GM19328 (cell line): ENCODE results near the gene DAZAP2.
"Not testable (repeated sequence)": the region's sequence is repeated elsewhere in the genome, so short reads cannot be mapped to it uniquely, and the experiment has no call there.

Experiments
- ATAC-seq: cut with Tn5 transposase; IDR thresholded peaks from one replicate; pipeline ENCODE4 v1.9.1; 2021; ENCODE audit warnings: mild to moderate bottlenecking, moderate library complexity; ENCODE audit not compliant: unreplicated experiment

Gene DAZAP2

DNA sequence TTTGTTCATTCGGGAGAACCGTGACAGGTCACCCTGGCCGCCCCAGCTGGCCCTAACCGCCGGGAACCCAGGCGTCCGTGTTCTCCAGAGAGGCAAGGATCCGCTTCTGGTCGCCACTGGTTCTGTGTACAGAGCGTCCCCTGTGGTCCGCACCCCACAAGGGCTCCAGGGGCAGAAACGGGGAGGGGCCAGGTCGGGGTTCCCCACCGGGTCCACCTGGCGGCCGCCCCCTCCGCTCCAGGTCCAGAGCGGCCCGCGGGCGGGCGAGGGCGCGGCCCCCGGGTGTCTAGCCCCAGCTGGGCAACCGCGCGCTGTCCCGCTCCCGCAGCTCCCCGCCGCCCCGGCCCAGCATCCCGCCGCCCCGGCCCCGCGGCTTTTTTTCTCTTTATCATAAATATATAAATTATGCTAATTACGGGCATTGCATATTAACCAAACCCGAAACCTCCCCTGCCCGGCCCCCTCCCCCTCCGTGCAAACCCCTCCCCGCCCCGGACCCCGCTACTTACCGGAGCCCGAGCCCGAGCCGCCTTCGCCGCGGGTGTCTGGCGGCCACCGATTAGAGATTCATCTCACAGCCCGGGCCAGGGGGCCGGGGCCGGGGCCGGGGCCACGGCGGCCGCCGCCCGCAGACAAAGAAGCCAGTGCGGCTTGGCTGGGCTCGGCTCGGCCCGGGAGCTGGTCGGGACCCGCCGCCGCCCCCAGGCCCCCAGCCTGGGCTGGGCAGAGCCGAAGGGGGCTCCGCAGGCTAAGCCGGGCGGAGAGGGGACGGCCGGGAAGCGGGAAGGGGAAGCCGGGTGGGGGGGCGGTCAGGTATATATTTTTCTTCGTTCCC is 21.3 kb upstream of the DAZAP2 start:
- no peak for ATAC-seq

DNA sequence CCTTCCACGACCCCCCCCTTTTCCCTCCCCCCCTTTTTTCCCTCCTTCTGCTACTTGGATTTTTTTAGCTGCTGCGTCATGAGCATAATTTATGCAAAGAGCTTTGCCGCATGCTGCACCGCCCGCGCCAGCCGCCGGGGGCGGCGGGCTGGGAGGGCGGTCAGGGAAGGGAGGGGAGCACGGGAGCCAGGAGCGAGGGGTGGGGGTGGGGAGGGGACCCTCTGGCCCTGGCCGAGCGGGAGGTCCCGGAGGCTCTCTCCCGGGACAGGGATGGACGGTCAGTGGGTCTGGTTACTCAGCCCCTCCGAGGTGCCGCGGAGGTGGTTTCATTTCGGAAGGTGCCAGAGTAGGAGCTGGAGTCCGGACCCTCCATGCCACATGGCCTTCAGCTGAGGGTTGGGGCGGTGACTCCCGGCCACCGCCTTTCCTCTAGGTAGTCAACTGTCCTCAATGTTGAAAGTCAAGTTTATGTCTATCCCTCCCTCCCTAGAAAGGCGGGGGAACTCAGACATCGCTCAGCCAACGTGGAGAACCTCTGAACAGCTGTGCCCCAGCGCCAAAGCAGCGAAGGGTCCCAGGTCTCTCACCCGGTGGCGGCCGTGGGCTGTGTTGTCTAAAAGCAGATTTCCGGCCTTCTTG is 20.5 kb upstream of the DAZAP2 start, which contains the start of gene POU6F1:
Gene POU6F1 (minus strand): TSS at position 95 of the 639 bp plus-strand sequence. CDS start 11,226 bp downstream, outside the sequence.
- ATAC-seq: peak; percentile 67

DNA sequence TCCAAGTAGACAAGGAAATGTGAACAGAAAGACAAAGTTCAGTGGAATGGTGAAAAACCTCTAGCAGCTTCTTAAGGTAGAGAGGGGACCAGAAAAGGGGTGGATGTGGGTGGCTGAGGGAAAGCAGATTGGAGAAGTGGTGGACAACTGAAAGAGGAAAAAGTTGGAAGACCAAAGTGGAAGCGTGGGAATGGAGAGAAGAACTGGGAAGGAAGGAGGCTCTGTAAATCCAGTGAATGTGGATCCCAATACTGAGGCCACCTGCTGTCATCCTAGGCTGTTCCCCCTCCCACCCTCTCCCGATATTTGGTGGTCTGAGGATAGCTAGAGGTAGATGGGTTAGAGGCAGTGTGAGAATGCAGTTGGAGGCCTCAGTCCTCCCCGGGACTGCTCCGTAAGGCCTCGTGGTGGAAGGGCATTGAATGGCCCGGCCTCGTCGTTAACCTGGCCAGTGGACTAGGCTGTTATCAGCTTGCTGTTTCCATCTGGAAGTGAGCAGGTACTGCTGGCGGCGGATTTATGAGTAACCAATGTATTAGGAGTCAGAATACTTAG is 19.9 kb upstream of the DAZAP2 start:
- ATAC-seq: no peak

DNA sequence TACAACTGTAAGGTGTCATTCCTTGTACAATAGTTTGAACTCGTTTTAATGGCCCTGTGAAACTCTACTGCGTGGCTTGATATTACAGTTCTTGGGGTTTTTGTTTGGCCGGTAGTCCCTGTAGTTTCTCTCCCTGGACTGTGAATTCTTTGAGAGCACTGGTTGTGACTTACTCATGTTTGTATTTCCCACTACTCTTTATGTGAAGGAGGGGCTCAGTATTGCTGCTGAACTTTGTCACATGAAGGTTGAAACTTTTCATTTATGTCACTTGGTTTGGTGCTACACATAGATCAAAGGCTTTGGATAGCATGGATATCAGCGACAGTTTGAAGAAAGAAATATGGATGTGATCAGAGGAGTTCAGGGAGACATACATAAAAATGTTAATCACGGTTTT is 19.3 kb upstream of the DAZAP2 start:
- ATAC-seq: no peak

DNA sequence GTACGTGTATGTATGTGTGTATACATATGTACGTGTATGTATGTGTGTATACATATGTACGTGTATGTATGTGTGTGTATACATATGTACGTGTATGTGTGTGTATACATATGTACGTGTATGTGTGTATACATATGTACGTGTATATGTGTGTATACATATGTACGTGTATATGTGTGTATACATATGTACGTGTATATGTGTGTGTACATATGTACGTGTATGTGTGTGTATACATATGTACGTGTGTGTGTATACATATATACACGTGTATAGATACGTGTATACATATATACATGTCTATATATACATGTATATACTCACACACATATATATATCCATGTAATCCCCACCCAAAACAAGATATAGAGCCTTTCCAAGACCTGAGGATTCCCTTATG is 18.8 kb upstream of the DAZAP2 start:
- ATAC-seq: not testable (repeated sequence)

DNA sequence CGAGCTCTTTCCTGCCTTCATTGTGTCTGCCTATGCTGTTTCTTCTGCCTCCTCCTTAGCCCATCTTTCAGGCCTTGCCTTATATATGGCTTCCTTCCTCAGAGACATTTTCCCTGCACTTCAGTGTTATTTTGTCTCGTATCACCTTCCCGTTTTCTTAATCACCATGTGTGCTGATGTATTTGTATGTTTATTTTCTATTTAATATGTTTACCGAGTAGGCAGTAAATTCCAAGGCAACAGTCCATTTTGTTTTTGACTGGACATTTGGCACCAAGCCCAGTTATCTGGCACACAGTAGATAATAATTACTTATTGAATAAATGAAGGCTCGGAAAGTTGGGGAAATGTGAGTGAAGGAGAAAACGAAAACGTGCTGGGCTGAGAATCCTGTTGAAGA is 16.2 kb upstream of the DAZAP2 start:
- no peak for ATAC-seq

DNA sequence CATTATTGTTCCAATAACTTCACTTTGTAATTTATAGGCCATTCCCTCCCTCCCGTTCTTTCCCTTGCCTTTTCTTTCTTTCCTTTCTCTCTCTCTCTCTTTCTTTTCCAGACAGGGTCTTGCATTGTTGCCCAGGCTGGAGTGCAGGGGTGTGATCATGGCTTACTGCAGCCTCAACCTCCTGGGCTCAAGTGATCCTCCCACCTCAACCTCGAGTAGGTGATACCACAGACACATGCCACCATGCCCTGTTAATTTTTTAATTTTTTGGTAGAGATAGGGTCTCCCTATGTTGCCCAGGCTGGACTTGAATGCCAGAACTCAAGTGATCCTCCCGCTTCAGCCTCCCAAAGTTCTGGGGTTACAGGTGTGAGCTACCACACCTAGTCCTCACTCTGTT is 14.0 kb upstream of the DAZAP2 start:
- ATAC-seq: no peak

DNA sequence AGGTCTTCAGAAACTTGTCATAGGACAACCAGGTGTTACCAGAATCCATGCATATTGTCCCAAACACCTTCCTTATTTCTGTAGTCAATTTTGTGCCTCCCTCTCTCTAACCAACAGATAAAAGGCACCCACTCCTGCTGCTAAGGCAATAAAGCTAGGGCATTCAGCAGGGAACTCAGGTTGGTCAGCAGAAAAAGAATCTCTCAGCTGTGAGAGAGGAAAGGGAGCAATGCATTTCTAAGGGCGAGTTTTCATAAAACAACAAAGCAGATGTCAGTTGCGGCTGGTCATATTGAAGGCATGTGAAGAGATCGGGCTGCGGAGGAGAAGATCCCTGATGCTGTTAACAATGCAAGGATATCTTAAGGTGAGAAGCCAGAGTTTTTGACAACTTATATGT is 13.4 kb upstream of the DAZAP2 start:
- no peak for ATAC-seq

DNA sequence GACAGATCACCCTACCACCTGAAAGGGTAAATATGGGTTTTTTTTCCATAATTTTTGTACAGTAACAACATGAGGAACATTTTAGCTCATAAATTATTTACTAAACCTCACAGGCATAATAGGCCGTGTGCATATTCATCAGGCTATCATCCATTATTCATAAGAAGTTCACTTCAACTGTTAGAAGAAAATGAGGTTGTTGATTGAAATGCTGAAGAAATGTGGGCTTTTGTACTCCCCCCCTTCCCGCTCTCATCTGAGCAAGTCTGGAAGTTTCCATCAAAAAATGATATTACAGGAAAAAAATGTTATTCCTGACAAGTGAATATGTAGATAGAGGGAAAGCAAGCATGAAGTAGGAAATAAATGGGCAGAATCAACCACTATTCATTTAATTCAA is 12.9 kb upstream of the DAZAP2 start:
- no peak for ATAC-seq

DNA sequence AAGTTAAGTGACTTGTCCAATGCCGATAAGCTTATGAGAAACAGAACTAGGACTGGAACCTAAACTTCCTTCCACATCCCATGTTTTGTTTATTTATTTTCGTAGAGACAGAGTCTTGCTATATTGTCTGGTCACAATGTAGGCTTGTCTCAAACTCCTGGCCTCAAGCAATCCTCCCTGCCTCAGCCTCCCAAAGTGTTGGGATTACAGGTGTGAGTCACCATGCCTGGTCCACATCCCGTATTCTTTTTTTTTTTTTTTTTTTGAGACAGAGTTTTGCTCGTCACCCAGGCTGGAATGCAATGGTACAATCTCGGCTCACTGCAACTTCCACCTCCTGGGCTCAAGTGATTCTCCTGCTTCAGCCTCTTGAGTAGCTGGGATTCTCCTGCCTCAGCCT is 11.5 kb upstream of the DAZAP2 start:
- not testable (repeated sequence) for ATAC-seq

DNA sequence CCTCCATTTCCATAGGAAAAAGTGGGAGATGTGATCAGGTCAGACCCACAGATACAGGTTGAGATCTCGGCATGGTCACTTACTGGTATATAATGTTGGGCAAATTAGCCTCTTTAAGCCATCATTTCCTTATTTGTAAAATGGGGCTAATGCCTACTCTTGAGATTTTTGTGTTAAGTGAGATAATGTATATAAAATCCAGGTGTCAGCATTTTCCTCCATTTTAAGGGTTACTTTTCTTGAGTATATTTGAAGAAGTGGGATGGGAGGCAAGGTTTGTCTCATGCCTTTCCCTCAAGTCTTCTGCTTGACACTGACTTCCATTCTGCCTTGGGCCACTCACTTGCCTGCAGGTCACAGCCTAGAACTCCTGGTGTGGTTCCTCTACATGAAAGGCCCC is 10.7 kb upstream of the DAZAP2 start:
- no peak for ATAC-seq

DNA sequence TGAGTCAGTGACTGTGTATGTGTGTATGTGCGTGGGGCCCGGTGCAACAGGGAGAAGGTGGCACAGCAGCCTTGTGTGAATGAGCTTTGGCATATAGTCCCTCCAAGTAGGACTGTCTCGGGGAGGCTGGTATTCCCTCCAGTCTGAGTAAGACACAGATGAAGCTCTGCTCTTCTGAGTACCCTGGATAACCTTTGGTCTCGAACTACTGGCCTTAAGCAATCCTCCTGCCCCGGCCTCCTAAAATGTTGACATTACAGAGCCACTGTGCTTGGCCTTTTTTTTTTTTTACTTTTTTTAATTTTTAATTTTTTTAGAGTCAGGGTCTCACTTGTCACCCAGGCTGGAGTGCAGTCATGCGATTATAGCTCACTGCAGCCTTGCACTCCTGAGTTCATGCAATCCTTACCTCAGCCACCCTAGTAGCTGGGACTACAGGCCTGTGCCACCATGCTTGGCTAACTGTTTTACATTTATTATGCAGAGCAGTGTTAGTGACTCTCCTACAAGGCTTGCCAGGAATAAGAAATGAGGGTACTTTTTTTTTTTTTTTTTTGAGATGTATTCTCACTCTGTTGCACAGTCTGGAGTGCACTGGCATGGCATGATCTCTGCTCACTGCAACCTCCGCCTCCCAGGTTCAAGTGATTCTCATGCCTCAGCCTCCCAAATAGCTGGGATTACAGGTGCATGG is 9.4 kb upstream of the DAZAP2 start:
- ATAC-seq: no peak

DNA sequence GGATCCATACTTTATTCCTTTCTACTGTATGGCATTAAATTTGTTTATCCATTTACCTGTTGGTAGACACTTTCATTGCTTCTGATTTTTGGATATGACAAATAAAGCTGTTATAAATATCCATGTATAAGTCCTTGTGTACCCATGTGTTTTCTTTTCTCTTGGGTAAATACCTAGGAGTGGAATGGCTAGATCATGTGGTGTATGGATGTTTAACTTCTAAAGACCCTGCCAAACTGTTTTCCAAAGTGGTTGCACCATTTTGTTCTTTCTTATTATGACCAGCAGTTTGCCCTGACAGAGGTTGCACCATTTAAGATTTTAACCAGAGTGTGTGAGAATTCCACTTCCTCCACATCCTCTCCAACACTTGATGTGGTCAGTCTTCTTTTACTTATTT is 6.0 kb upstream of the DAZAP2 start:
- ATAC-seq: no peak

DNA sequence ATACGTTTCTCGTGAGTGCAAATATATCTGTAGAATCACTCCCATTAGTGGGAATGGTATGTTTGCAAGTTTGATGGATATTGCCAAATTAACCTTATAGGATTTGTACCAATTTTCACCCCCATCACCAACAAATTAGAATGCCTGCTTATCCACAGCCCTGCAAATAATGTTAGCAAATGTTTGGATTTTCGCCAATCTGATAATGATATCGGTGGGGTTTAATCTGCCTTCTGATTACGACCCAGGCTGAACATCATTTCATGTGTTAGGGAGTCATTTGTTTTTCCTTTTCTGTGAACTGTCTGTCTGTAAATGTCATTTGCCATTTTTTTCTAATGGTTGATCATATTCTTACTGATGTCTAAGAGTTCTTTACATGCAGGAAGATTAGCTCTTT is 4.1 kb upstream of the DAZAP2 start:
- no peak for ATAC-seq

DNA sequence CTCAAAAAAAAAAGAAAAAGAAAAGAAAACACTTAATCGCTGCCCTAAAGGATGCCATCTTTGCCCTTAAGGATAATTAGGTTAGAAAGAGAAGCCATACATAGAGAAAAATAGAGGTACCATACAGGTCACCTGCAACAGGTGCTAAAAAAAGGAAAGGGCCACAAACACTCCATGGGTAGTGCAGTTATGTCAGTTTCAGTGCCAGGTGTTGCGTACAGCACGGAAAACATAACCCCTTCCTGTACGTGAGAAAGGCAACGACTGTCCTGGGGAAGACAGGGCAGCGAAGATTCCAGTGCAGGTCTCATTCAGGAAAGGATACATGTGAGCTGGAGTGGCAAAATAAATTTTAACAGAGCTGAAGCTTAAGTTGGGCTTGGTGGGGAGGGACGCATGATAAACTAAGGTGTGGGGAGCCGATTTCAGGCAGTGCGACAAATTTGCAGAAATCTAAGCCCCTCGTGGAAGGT is 553 bp upstream of the DAZAP2 start:
- peak; percentile 9 for ATAC-seq

DNA sequence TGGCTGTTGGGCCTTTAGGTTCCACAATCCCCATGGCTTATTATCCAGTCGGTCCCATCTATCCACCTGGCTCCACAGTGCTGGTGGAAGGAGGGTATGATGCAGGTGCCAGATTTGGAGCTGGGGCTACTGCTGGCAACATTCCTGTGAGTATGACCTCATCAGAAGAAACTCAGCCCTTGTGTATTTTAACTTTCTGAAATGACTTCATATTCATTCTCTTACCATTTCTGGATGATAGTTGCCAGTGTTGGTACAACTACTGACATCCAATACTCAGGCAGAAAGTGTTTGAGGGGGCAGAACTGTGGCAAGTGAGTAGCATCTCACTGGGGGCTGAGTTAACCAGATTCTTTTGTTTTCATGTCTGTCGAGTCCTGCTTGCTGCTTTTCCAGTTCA is 2.3 kb downstream of the DAZAP2 start:
- no peak for ATAC-seq

DNA sequence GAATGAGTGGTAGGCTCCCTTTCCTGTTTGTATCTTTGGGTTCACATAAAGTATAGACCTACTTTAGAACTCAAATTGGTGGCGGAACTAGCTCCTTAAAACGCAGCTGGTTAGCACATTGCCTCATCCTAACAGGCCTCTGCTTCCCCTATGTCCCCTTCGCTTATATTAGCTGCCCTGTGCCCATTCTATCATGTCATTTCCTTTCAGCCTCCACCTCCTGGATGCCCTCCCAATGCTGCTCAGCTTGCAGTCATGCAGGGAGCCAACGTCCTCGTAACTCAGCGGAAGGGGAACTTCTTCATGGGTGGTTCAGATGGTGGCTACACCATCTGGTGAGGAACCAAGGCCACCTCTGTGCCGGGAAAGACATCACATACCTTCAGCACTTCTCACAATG is 3.5 kb downstream of the DAZAP2 start:
- ATAC-seq: no peak

DNA sequence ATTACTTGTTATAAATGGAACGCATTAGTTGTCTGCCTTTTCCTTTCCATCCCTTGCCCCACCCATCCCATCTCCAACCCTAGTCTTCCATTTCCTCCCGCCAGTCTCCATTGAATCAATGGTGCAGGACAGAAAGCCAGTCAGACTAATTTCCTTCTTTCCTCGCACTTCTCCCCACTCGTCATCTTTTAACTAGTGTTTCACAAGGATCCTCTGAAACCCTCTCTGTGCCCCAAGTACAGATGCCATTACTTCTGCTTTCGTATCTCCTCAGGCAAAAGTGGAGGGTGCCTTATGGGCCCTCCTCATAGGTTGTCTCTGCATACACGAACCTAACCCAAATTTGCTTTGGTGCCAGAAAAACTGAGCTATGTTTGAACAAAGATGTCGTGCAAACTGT is 4.2 kb downstream of the DAZAP2 start:
- no peak for ATAC-seq

DNA sequence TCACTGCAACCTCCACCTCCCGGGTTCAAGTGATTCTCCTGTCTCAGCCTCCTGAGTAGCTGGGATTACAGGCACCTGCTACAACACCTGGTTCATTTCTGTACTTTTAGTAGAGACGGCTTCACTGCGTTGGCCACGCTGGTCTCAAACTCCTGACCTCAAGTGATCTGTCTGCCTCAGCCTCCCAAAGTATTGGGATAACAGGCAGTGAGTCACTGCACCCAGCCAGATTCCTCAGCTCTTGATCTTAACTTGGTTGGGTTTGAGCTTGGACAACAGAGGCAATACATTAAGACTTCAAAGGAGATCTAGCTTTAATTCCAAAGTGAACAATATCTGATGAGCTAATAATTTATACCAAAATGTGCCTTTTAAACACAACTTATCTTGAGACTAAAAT is 5.6 kb downstream of the DAZAP2 start:
- ATAC-seq: no peak

DNA sequence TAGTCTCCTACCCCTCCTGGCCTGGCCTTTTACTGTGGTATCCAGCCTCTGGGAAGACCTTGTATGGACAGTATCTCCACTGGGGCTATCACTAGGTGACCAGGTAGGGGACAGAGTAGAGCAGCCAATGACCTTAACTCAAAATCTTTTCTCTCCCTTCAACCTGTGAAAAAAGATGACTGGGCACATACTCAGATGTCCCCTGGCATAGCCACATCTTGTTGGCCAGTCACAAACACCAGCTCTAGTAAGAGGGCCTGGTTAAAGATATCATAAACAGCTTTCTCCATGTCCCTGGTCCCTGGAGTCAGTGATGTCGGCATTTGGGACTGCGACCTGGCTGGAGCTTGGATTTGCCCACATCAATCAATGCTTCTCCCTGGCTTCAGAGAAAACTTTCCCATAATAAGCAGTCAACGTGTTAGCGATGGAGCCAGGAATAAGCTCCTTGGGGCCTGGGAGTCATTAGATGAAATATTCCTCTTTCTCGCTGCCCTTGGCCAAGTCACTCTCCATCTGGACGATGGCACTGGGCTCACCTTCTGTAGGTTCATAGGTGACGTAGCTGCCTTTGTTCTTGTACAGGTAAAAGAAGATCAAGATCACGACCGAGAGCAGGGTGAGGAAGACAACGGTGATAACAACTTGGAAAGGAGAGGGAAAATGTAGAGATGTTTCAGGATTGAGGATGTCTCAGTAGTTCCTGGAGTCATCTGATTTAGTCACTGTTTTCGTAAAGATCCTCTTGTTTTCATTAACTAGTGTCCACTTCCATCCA is 7.0 kb downstream of the DAZAP2 start:
- ATAC-seq: no peak
